HEK293 (cell line): ENCODE measurements around the gene ABHD15.

Source experiments
- GLI4 ChIP-seq: fragments of 450-650 bp; formaldehyde crosslinking; IDR thresholded peaks from 2 replicates; pipeline ENCODE4 v1.5.1; 2016; ENCODE audit warnings: missing biosample characterization, missing genetic modification characterization
- KLF10 ChIP-seq: fragments of 450-650 bp; IDR thresholded peaks from 2 replicates; pipeline ENCODE4 v1.5.1; 2018; ENCODE audit warnings: missing biosample characterization, mild to moderate bottlenecking, missing genetic modification characterization
- KLF8 ChIP-seq: fragments of 450-650 bp; formaldehyde crosslinking; IDR thresholded peaks from 2 replicates; pipeline ENCODE4 v1.5.1; 2016; ENCODE audit warnings: missing biosample characterization, missing genetic modification characterization
- YY1 ChIP-seq: fragments of 450-650 bp; formaldehyde crosslinking; IDR thresholded peaks from 2 replicates; pipeline ENCODE4 v1.5.1; 2018; ENCODE audit warnings: missing biosample characterization, missing genetic modification characterization
- ZFP37 ChIP-seq: fragments of 450-650 bp; formaldehyde crosslinking; IDR thresholded peaks from 2 replicates; pipeline ENCODE4 v1.5.1; 2016; ENCODE audit warnings: missing biosample characterization, missing genetic modification characterization
- ZNF146 ChIP-seq: fragments of 450-650 bp; formaldehyde crosslinking; IDR thresholded peaks from 2 replicates; pipeline ENCODE4 v1.5.1; 2016; ENCODE audit warnings: missing biosample characterization, missing genetic modification characterization
- ZNF148 ChIP-seq: fragments of 450-650 bp; formaldehyde crosslinking; IDR thresholded peaks from 2 replicates; pipeline ENCODE4 v1.5.0; 2017; ENCODE audit warnings: missing biosample characterization, missing genetic modification characterization, borderline replicate concordance
- ZNF202 ChIP-seq: fragments of 450-650 bp; formaldehyde crosslinking; IDR thresholded peaks from 2 replicates; pipeline ENCODE4 v1.5.1; 2016; ENCODE audit warnings: missing biosample characterization, missing genetic modification characterization, borderline replicate concordance
- ZNF23 ChIP-seq: fragments of 450-650 bp; formaldehyde crosslinking; IDR thresholded peaks from 2 replicates; pipeline ENCODE4 v1.5.1; 2016; ENCODE audit warnings: missing biosample characterization, missing genetic modification characterization, borderline replicate concordance
- ZNF248 ChIP-seq: fragments of 450-650 bp; formaldehyde crosslinking; IDR thresholded peaks from 2 replicates; pipeline ENCODE4 v1.5.1; 2017; ENCODE audit warnings: missing biosample characterization, missing genetic modification characterization
- ZNF311 ChIP-seq: fragments of 450-650 bp; formaldehyde crosslinking; IDR thresholded peaks from 2 replicates; pipeline ENCODE4 v1.5.1; 2017; ENCODE audit warnings: missing biosample characterization, missing genetic modification characterization, borderline replicate concordance
- ZNF335 ChIP-seq: fragments of 450-650 bp; formaldehyde crosslinking; conservative IDR thresholded peaks from 2 replicates; pipeline ENCODE4 v1.5.1; 2016; ENCODE audit warnings: missing biosample characterization, missing genetic modification characterization
- ZNF423 ChIP-seq: fragments of 450-650 bp; formaldehyde crosslinking; IDR thresholded peaks from 2 replicates; pipeline ENCODE4 v1.5.1; 2016; ENCODE audit warnings: missing biosample characterization, missing genetic modification characterization
- ZNF449 ChIP-seq: fragments of 450-650 bp; formaldehyde crosslinking; IDR thresholded peaks from 2 replicates; pipeline ENCODE4 v1.5.1; 2017; ENCODE audit warnings: missing biosample characterization, mild to moderate bottlenecking, missing genetic modification characterization, moderate library complexity
- ZNF488 ChIP-seq: fragments of 450-650 bp; formaldehyde crosslinking; IDR thresholded peaks from 2 replicates; pipeline ENCODE4 v1.5.1; 2016; ENCODE audit warnings: missing biosample characterization, missing genetic modification characterization
- ZNF544 ChIP-seq: fragments of 450-650 bp; formaldehyde crosslinking; IDR thresholded peaks from 2 replicates; pipeline ENCODE4 v1.5.0; 2017; ENCODE audit warnings: missing biosample characterization, missing genetic modification characterization
- ZNF548 ChIP-seq: fragments of 450-650 bp; formaldehyde crosslinking; IDR thresholded peaks from 2 replicates; pipeline ENCODE4 v1.5.1; 2016; ENCODE audit warnings: missing biosample characterization, missing genetic modification characterization
- ZNF561 ChIP-seq: fragments of 450-650 bp; IDR thresholded peaks from 2 replicates; pipeline ENCODE4 v1.5.1; 2018; ENCODE audit warnings: missing biosample characterization, missing genetic modification characterization, borderline replicate concordance
- ZNF660 ChIP-seq: fragments of 450-650 bp; IDR thresholded peaks from 2 replicates; pipeline ENCODE4 v1.5.1; 2018; ENCODE audit warnings: missing biosample characterization, mild to moderate bottlenecking, missing genetic modification characterization
- ZNF677 ChIP-seq: fragments of 450-650 bp; IDR thresholded peaks from 2 replicates; pipeline ENCODE4 v1.5.0; 2018; ENCODE audit warnings: missing biosample characterization, mild to moderate bottlenecking, missing genetic modification characterization, moderate library complexity
- ZNF768 ChIP-seq: fragments of 450-650 bp; formaldehyde crosslinking; IDR thresholded peaks from 2 replicates; pipeline ENCODE4 v1.5.1; 2018; ENCODE audit warnings: missing biosample characterization, mild to moderate bottlenecking, missing genetic modification characterization
- ZSCAN23 ChIP-seq: fragments of 450-650 bp; formaldehyde crosslinking; IDR thresholded peaks from 2 replicates; pipeline ENCODE4 v1.5.1; 2016; ENCODE audit warnings: missing biosample characterization, missing genetic modification characterization
- TF ChIP-seq, protein P1 (sequence below): fragments of 450-650 bp; formaldehyde crosslinking; IDR thresholded peaks from 2 replicates; pipeline ENCODE4 v1.5.1; 2016; ENCODE audit warnings: missing biosample characterization, missing genetic modification characterization
- TF ChIP-seq, protein P2 (sequence below): fragments of 450-650 bp; formaldehyde crosslinking; IDR thresholded peaks from 2 replicates; pipeline ENCODE4 v1.5.1; 2016; ENCODE audit warnings: missing biosample characterization, missing genetic modification characterization
- TF ChIP-seq, protein P3 (sequence below): fragments of 450-650 bp; formaldehyde crosslinking; IDR thresholded peaks from 2 replicates; pipeline ENCODE4 v1.5.1; 2016; ENCODE audit warnings: missing biosample characterization, missing genetic modification characterization
- TF ChIP-seq, protein P4 (sequence below): fragments of 450-650 bp; formaldehyde crosslinking; IDR thresholded peaks from 2 replicates; pipeline ENCODE4 v1.5.1; 2016; ENCODE audit warnings: missing biosample characterization, missing genetic modification characterization
- TF ChIP-seq, protein P5 (sequence below): fragments of 450-650 bp; formaldehyde crosslinking; IDR thresholded peaks from 2 replicates; pipeline ENCODE4 v1.5.1; 2017; ENCODE audit warnings: missing biosample characterization, missing genetic modification characterization

ABHD15 gene

GRCh38 chr17:29579866-29580771, 13.3 kb upstream of the ABHD15 start (continued):
- TF ChIP-seq ZNF677 (tag by site-specific recombination): no peak
- no peak for TF ChIP-seq ZNF23 (tag by site-specific recombination)
- TF ChIP-seq ZNF311 (tag by site-specific recombination): no peak
- TF ChIP-seq, protein P1, sequence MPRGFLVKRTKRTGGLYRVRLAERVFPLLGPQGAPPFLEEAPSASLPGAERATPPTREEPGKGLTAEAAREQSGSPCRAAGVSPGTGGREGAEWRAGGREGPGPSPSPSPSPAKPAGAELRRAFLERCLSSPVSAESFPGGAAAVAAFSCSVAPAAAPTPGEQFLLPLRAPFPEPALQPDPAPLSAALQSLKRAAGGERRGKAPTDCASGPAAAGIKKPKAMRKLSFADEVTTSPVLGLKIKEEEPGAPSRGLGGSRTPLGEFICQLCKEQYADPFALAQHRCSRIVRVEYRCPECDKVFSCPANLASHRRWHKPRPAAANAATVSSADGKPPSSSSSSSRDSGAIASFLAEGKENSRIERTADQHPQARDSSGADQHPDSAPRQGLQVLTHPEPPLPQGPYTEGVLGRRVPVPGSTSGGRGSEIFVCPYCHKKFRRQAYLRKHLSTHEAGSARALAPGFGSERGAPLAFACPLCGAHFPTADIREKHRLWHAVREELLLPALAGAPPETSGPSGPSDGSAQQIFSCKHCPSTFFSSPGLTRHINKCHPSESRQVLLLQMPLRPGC (tag by site-specific recombination): 0 out of 2 replicates have a peak, but pooled peaks have one; percentile 12
- TF ChIP-seq, protein P2, sequence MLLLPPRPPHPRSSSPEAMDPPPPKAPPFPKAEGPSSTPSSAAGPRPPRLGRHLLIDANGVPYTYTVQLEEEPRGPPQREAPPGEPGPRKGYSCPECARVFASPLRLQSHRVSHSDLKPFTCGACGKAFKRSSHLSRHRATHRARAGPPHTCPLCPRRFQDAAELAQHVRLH (tag by site-specific recombination): peak; percentile 65; the same call in 1 of the 2 replicates
- TF ChIP-seq ZNF335 (tag by site-specific recombination): peak; percentile 25; the same call in 1 of the 2 replicates
- TF ChIP-seq ZNF660 (tag by site-specific recombination): peak; percentile 78
- TF ChIP-seq, protein P3, sequence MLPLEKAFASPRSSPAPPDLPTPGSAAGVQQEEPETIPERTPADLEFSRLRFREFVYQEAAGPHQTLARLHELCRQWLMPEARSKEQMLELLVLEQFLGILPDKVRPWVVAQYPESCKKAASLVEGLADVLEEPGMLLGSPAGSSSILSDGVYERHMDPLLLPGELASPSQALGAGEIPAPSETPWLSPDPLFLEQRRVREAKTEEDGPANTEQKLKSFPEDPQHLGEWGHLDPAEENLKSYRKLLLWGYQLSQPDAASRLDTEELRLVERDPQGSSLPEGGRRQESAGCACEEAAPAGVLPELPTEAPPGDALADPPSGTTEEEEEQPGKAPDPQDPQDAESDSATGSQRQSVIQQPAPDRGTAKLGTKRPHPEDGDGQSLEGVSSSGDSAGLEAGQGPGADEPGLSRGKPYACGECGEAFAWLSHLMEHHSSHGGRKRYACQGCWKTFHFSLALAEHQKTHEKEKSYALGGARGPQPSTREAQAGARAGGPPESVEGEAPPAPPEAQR (tag by site-specific recombination): no peak
- TF ChIP-seq KLF10 (tag by site-specific recombination): no peak
- no peak for TF ChIP-seq ZSCAN23
- TF ChIP-seq ZNF449 (tag by site-specific recombination): no peak
- TF ChIP-seq, protein P4, sequence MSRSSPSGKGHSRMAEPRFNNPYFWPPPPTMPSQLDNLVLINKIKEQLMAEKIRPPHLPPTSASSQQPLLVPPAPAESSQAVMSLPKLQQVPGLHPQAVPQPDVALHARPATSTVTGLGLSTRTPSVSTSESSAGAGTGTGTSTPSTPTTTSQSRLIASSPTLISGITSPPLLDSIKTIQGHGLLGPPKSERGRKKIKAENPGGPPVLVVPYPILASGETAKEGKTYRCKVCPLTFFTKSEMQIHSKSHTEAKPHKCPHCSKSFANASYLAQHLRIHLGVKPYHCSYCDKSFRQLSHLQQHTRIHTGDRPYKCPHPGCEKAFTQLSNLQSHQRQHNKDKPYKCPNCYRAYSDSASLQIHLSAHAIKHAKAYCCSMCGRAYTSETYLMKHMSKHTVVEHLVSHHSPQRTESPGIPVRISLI (tag by site-specific recombination): no peak
- TF ChIP-seq ZNF423: no peak
- TF ChIP-seq ZFP37 (tag by site-specific recombination): no peak
- no peak for TF ChIP-seq ZNF202 (tag by site-specific recombination)
- TF ChIP-seq, protein P5, sequence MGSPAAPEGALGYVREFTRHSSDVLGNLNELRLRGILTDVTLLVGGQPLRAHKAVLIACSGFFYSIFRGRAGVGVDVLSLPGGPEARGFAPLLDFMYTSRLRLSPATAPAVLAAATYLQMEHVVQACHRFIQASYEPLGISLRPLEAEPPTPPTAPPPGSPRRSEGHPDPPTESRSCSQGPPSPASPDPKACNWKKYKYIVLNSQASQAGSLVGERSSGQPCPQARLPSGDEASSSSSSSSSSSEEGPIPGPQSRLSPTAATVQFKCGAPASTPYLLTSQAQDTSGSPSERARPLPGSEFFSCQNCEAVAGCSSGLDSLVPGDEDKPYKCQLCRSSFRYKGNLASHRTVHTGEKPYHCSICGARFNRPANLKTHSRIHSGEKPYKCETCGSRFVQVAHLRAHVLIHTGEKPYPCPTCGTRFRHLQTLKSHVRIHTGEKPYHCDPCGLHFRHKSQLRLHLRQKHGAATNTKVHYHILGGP: no peak
- TF ChIP-seq ZNF248: no peak
- 0 out of 2 replicates have a peak, but pooled peaks have one; percentile 49 for TF ChIP-seq ZNF561 (tag by site-specific recombination)
- no peak for TF ChIP-seq ZNF544 (tag by site-specific recombination)
- no peak for TF ChIP-seq ZNF146 (tag by site-specific recombination)
- TF ChIP-seq YY1 (tag by site-specific recombination): no peak
- no peak for TF ChIP-seq ZNF768
- no peak for TF ChIP-seq ZNF548 (tag by site-specific recombination)
- no peak for TF ChIP-seq KLF8 (tag by site-specific recombination)
- TF ChIP-seq ZNF488 (tag by site-specific recombination): no peak
- TF ChIP-seq ZNF148 (tag by site-specific recombination): no peak
- TF ChIP-seq GLI4 (tag by site-specific recombination): no peak
